Cardiac fibroblast (primary cell): Measurements from ENCODE around the gene EHF.
A peak's percentile ranks its signal among the peaks of the same experiment; 100 is the strongest.

Experiments used
- DNase-seq, 2 donors: peaks; one replicate each; pipeline versions ENCODE4 v3.0.0 to v3.0.0-alpha.2; 2010; ENCODE audit warnings: low read depth in 2 of 2
- H3K4me3 ChIP-seq, 2 donors: replicated peaks in 1 of 2; 1 replicate in 1 of 2; 2 replicates in 1 of 2; pipeline ENCODE4 v1.5.1; 2011; ENCODE audit warnings: low read depth in 2 of 2, low read length in 2 of 2, mild to moderate bottlenecking in 2 of 2, moderate library complexity in 1 of 2
- CTCF ChIP-seq: IDR thresholded peaks from one replicate; pipeline ENCODE4 v1.5.1; 2011; ENCODE audit warnings: low read depth, mild to moderate bottlenecking, low read length, inconsistent platforms

Gene EHF

GRCh38 chr11:34655335-34656008 is 34.6 kb downstream of the EHF start:
- H3K4me3 ChIP-seq = no peak overlapping the region
- peak; percentile 70 to 97 for DNase-seq
- TF ChIP-seq CTCF = no peak

GRCh38 chr11:34656062-34656720 is 35.3 kb downstream of the EHF start:
- no peak for TF ChIP-seq CTCF
- no peak overlapping the region for H3K4me3 ChIP-seq
- peak; percentile 26 to 65 for DNase-seq

GRCh38 chr11:34658071-34659015 is 37.5 kb downstream of the EHF start:
- no peak overlapping the region for H3K4me3 ChIP-seq

GRCh38 chr11:34659096-34659733 is 38.3 kb downstream of the EHF start:
- no peak for TF ChIP-seq CTCF
- DNase-seq = no peak
- no peak overlapping the region for H3K4me3 ChIP-seq

More at GRCh38 chr11:34658071-34659015, 37.5 kb downstream of the EHF start:
- no peak for TF ChIP-seq CTCF
- no peak for DNase-seq

GRCh38 chr11:34665077-34665835 is 44.4 kb downstream of the EHF start:
- TF ChIP-seq CTCF = no peak
- no peak overlapping the region for H3K4me3 ChIP-seq
- DNase-seq = no peak
